Karpas-422 (cell line): ENCODE data around the gene MUC5AC. TPM values are rescaled to one million over a fixed set of nuclear protein-coding genes. Genes with fewer than 3 reads are reported as not detected.
A peak's percentile ranks its signal among the peaks of the same experiment; 100 is the strongest.

Source experiments
- DNase-seq: peaks from one replicate; pipeline ENCODE4 v3.0.0-alpha.2; 2015
- H2AFZ ChIP-seq: fragments of 200-600 bp; sonication (generic); 2 replicates; pipeline ENCODE4 v1.6.1; 2014; ENCODE audit warnings: antibody characterized with exemption, low read length, mixed read lengths
- H3K27ac ChIP-seq: fragments of 200-600 bp; sonication (generic); 2 replicates; pipeline ENCODE4 v1.5.1; 2014; ENCODE audit warnings: mild to moderate bottlenecking, low read length, moderate library complexity
- H3K27me3 ChIP-seq: fragments of 200-600 bp; sonication (generic); 2 replicates; pipeline ENCODE4 v1.6.1; 2014; ENCODE audit warnings: low read length, mixed read lengths
- H3K36me3 ChIP-seq: fragments of 200-600 bp; sonication (generic); 2 replicates; pipeline ENCODE4 v1.6.1; 2014; ENCODE audit warnings: low read length, mixed read lengths; ENCODE audit not compliant: insufficient read depth
- H3K4me1 ChIP-seq: fragments of 200-600 bp; sonication (generic); 2 replicates; pipeline ENCODE4 v1.6.1; 2014; ENCODE audit warnings: mild to moderate bottlenecking, low read length, mixed read lengths
- H3K4me2 ChIP-seq: fragments of 200-600 bp; sonication (generic); 2 replicates; pipeline ENCODE4 v1.6.1; 2014; ENCODE audit warnings: low read length, low read depth, mild to moderate bottlenecking; ENCODE audit not compliant: poor library complexity, severe bottlenecking
- H3K4me3 ChIP-seq: fragments of 200-600 bp; sonication (generic); 2 replicates; pipeline ENCODE4 v1.5.1; 2014; ENCODE audit warnings: mild to moderate bottlenecking, antibody characterized with exemption, low read length, mixed read lengths
- H3K79me2 ChIP-seq: fragments of 200-600 bp; sonication (generic); 2 replicates; pipeline ENCODE4 v1.6.1; 2014; ENCODE audit warnings: mild to moderate bottlenecking, low read length, mixed read lengths
- H3K9ac ChIP-seq: fragments of 200-600 bp; sonication (generic); 2 replicates; pipeline ENCODE4 v1.6.0; 2014; ENCODE audit warnings: low read length
- H3K9me2 ChIP-seq: fragments of 200-600 bp; sonication (generic), shearing (Covaris generic); replicated peaks from 2 replicates; pipeline ENCODE4 v1.6.0; 2014; ENCODE audit warnings: mild to moderate bottlenecking, low read length, moderate library complexity; ENCODE audit not compliant: insufficient read depth
- H3K9me3 ChIP-seq: fragments of 300-700, 200-600 bp; sonication (generic); 2 replicates; pipeline ENCODE4 v1.6.1; 2014; ENCODE audit warnings: low read length, mixed read lengths
- H4K20me1 ChIP-seq: fragments of 200-600 bp; sonication (generic); 2 replicates; pipeline ENCODE4 v1.6.1; 2014; ENCODE audit warnings: mild to moderate bottlenecking, antibody characterized with exemption, low read length, low read depth; ENCODE audit not compliant: insufficient read depth
- total RNA-seq: library from RNA; depleted of rRNA; stranded (reverse); fragments of >200 nt; shearing (Covaris generic); gene quantifications from 2 replicates; pipeline ENCODE4 v1.2.3, GENCODE V29; 2014; ENCODE audit warnings: low replicate concordance

Gene MUC5AC
- total RNA-seq, 1 experiment from 2014 or later: not detected

- no peak overlapping the region for H2AFZ ChIP-seq
- no peaks in the 10 kb centered on the region for H3K9me2 ChIP-seq
- H3K4me2 ChIP-seq: no peak overlapping the region
- no peaks in the 10 kb centered on the region for H3K4me1 ChIP-seq
- no peaks in the 10 kb centered on the region for H3K27me3 ChIP-seq
- no peaks in the 10 kb centered on the region for H3K79me2 ChIP-seq
- no peak for DNase-seq
- no peaks in the 10 kb centered on the region for H3K36me3 ChIP-seq
- H3K9me3 ChIP-seq: no peaks in the 10 kb centered on the region
- H3K4me3 ChIP-seq: no peak overlapping the region
- H4K20me1 ChIP-seq: no peaks in the 10 kb centered on the region
- H3K27ac ChIP-seq: no peak overlapping the region
- H3K9ac ChIP-seq: no peak overlapping the region
Measured at GRCh38 chr11:1224491-1225385, 67.0 kb downstream of the MUC5AC start.

GRCh38 chr11:1225386-1226225, 67.9 kb downstream of the MUC5AC start:
- Histone ChIP-seq H3K9me2 (no peaks in the 10 kb centered on the region), H3K4me2 (no peak overlapping the region), H4K20me1 (no peaks in the 10 kb centered on the region), H3K9ac (no peak overlapping the region), H3K27ac (no peak overlapping the region), H3K4me1 (no peaks in the 10 kb centered on the region), H3K79me2 (no peaks in the 10 kb centered on the region), H3K4me3 (no peak overlapping the region), H3K36me3 (no peaks in the 10 kb centered on the region), H3K9me3 (no peaks in the 10 kb centered on the region), H2AFZ (no peak overlapping the region), H3K27me3 (no peaks in the 10 kb centered on the region)
- DNase-seq: no peak

- DNase-seq: peak; percentile 47
Measured at GRCh38 chr11:1226226-1226985, 68.7 kb downstream of the MUC5AC start.

GRCh38 chr11:1226986-1227550, 69.3 kb downstream of the MUC5AC start:
- H3K9me3 ChIP-seq: no peaks in the 10 kb centered on the region
- no peaks in the 10 kb centered on the region for H3K79me2 ChIP-seq
- no peak overlapping the region for H3K9ac ChIP-seq
- H3K4me3 ChIP-seq: no peak overlapping the region
- no peaks in the 10 kb centered on the region for H3K27me3 ChIP-seq
- no peak overlapping the region for H3K27ac ChIP-seq
- H3K4me1 ChIP-seq: no peaks in the 10 kb centered on the region
- no peak overlapping the region for H3K4me2 ChIP-seq
- H2AFZ ChIP-seq: no peak overlapping the region
- no peak for DNase-seq
- no peaks in the 10 kb centered on the region for H3K9me2 ChIP-seq
- H3K36me3 ChIP-seq: no peaks in the 10 kb centered on the region
- no peaks in the 10 kb centered on the region for H4K20me1 ChIP-seq

More at GRCh38 chr11:1226226-1226985, 68.7 kb downstream of the MUC5AC start:
- Histone ChIP-seq H3K27ac (no peak overlapping the region), H4K20me1 (no peaks in the 10 kb centered on the region), H2AFZ (no peak overlapping the region), H3K4me3 (no peak overlapping the region), H3K4me2 (no peak overlapping the region), H3K9ac (no peak overlapping the region), H3K9me2 (no peaks in the 10 kb centered on the region), H3K4me1 (no peaks in the 10 kb centered on the region), H3K36me3 (no peaks in the 10 kb centered on the region), H3K27me3 (no peaks in the 10 kb centered on the region), H3K9me3 (no peaks in the 10 kb centered on the region), H3K79me2 (no peaks in the 10 kb centered on the region)

GRCh38 chr11:1227551-1228100, 69.9 kb downstream of the MUC5AC start:
- no peaks in the 10 kb centered on the region for H3K36me3 ChIP-seq
- H3K27me3 ChIP-seq: no peaks in the 10 kb centered on the region
- no peak overlapping the region for H2AFZ ChIP-seq
- no peak overlapping the region for H3K4me2 ChIP-seq
- H3K79me2 ChIP-seq: no peaks in the 10 kb centered on the region
- no peak overlapping the region for H3K9ac ChIP-seq
- H3K9me3 ChIP-seq: no peaks in the 10 kb centered on the region
- no peaks in the 10 kb centered on the region for H3K4me1 ChIP-seq
- no peak overlapping the region for H3K27ac ChIP-seq
- no peaks in the 10 kb centered on the region for H4K20me1 ChIP-seq
- DNase-seq: no peak
- no peaks in the 10 kb centered on the region for H3K9me2 ChIP-seq
- H3K4me3 ChIP-seq: no peak overlapping the region

- H4K20me1 ChIP-seq: no peaks in the 10 kb centered on the region
- no peaks in the 10 kb centered on the region for H3K9me3 ChIP-seq
- no peak overlapping the region for H3K9ac ChIP-seq
- no peak overlapping the region for H3K27ac ChIP-seq
- no peaks in the 10 kb centered on the region for H3K9me2 ChIP-seq
- no peaks in the 10 kb centered on the region for H3K27me3 ChIP-seq
- H3K79me2 ChIP-seq: no peaks in the 10 kb centered on the region
- no peaks in the 10 kb centered on the region for H3K4me1 ChIP-seq
- no peak for DNase-seq
- no peak overlapping the region for H3K4me2 ChIP-seq
- no peak overlapping the region for H2AFZ ChIP-seq
- no peak overlapping the region for H3K4me3 ChIP-seq
- H3K36me3 ChIP-seq: no peaks in the 10 kb centered on the region
Measured at GRCh38 chr11:1228101-1228821, 70.5 kb downstream of the MUC5AC start.

- Histone ChIP-seq H4K20me1 (no peaks in the 10 kb centered on the region), H3K27ac (no peak overlapping the region), H3K4me1 (no peaks in the 10 kb centered on the region), H3K9ac (no peak overlapping the region), H3K36me3 (no peaks in the 10 kb centered on the region), H3K27me3 (no peaks in the 10 kb centered on the region), H3K9me2 (no peaks in the 10 kb centered on the region), H2AFZ (no peak overlapping the region), H3K4me2 (no peak overlapping the region), H3K79me2 (no peaks in the 10 kb centered on the region), H3K4me3 (no peak overlapping the region), H3K9me3 (no peaks in the 10 kb centered on the region)
- no peak for DNase-seq
Measured at GRCh38 chr11:1228921-1229451, 71.2 kb downstream of the MUC5AC start.
